ENCODE results near the gene ELFN2.
"Not testable (repeated sequence)": the region's sequence is repeated elsewhere in the genome, so short reads cannot be mapped to it uniquely, and the experiment has no call there.

The ELFN2 gene

GRCh38 chr22:37427135-37427710 is at the start of gene ELFN2:
ELFN2 (minus strand) TSS chr22:37427479; CDS start chr22:37375534, 51,945 bp downstream.
- DNase-seq = no peak

GRCh38 chr22:37476389-37477329 is 49.4 kb upstream of the ELFN2 start:
- no peak for DNase-seq

GRCh38 chr22:37474447-37475090 is 47.3 kb upstream of the ELFN2 start:
- no peak for DNase-seq

- DNase-seq = no peak
Measured at GRCh38 chr22:37473437-37473946, 46.2 kb upstream of the ELFN2 start.

GRCh38 chr22:37472418-37473006 is 45.2 kb upstream of the ELFN2 start:
- DNase-seq = peak; percentile 57

GRCh38 chr22:37471727-37472417 is 44.6 kb upstream of the ELFN2 start:
- no peak for DNase-seq

GRCh38 chr22:37470087-37470445 is 42.8 kb upstream of the ELFN2 start:
- DNase-seq = no peak

- DNase-seq = no peak
Measured at GRCh38 chr22:37469416-37470086, 42.3 kb upstream of the ELFN2 start.

GRCh38 chr22:37468201-37468695 is 41.0 kb upstream of the ELFN2 start:
- not testable (repeated sequence) for DNase-seq

- DNase-seq = no peak
Measured at GRCh38 chr22:37467391-37467955, 40.2 kb upstream of the ELFN2 start.

GRCh38 chr22:37464181-37464580 is 36.9 kb upstream of the ELFN2 start:
- no peak for DNase-seq

- no peak for DNase-seq
Measured at GRCh38 chr22:37462983-37463382, 35.7 kb upstream of the ELFN2 start.

GRCh38 chr22:37462436-37462835 is 35.2 kb upstream of the ELFN2 start:
- DNase-seq = no peak

GRCh38 chr22:37461961-37462360 is 34.7 kb upstream of the ELFN2 start:
- no peak for DNase-seq

- no peak for DNase-seq
Measured at GRCh38 chr22:37460684-37461083, 33.4 kb upstream of the ELFN2 start.

GRCh38 chr22:37459206-37459605 is 31.9 kb upstream of the ELFN2 start:
- no peak for DNase-seq

GRCh38 chr22:37457093-37457893 is 30.0 kb upstream of the ELFN2 start:
- peak; percentile 88 for DNase-seq

GRCh38 chr22:37456346-37456745 is 29.1 kb upstream of the ELFN2 start:
- no peak for DNase-seq

- DNase-seq = no peak
Measured at GRCh38 chr22:37455896-37456295, 28.6 kb upstream of the ELFN2 start.

- DNase-seq = no peak
Measured at GRCh38 chr22:37454857-37455686, 27.8 kb upstream of the ELFN2 start.
